ENCODE data around the gene PLCB3.

- TF ChIP-seq CTCF (conservative IDR thresholded peaks at IDR 0.05 in 1 of 2, IDR thresholded peaks at IDR 0.05 in 1 of 2; ENCODE audit: low read depth in 1 of 2, low read length in 2 of 2), result no peak
- no peak for TF ChIP-seq EZH2 (IDR thresholded peaks at IDR 0.05; ENCODE audit: low read length, missing control alignments)
These were observed 8.9 kb downstream of the PLCB3 start for GRCh38 chr11:64260147-64260708.

Data from fibroblast of lung (primary cell).